Ovary (tissue), 9 donors: ENCODE measurements around the gene FRMD3. TPM values are rescaled to one million over a fixed set of nuclear protein-coding genes. Genes with fewer than 3 reads are reported as not detected.

Experiments
- DNase-seq, 5 donors: peaks; one replicate each; pipeline ENCODE4 v3.0.0-alpha.2; 2019 to 2020
- H3K27ac ChIP-seq, 2 donors: fragments of 200-600 bp; one replicate each; pipeline versions ENCODE4 v1.5.1 to v1.8.0; 2019 to 2022
- H3K27me3 ChIP-seq: fragments of 200-600 bp; one replicate; pipeline ENCODE4 v1.8.0; 2022
- H3K36me3 ChIP-seq: fragments of 200-600 bp; sonication (generic); one replicate; pipeline ENCODE4 v1.5.1; 2019
- H3K4me1 ChIP-seq: one replicate; pipeline ENCODE4 v1.8.1; 2013; ENCODE audit warnings: mild to moderate bottlenecking, moderate library complexity; ENCODE audit not compliant: insufficient read depth
- H3K4me3 ChIP-seq: fragments of 200-600 bp; sonication (generic); one replicate; pipeline ENCODE4 v1.5.1; 2017
- H3K9me3 ChIP-seq, 2 donors: fragments of 200-600 bp in 1 of 2; sonication (generic) in 1 of 2; one replicate each; pipeline versions ENCODE4 v1.5.1 to v1.8.1; 2013 to 2019; ENCODE audit warnings: mild to moderate bottlenecking in 1 of 2, moderate library complexity in 1 of 2
- CTCF ChIP-seq, 3 donors: fragments of 450-650 bp in 2 of 3; fragments of 200-600 bp in 1 of 3; IDR thresholded peaks; one replicate each; pipeline versions ENCODE4 v1.5.1 to v1.8.0; 2016 to 2022; ENCODE audit warnings: antibody characterized with exemption in 3 of 3, mild to moderate bottlenecking in 1 of 3
- EP300 ChIP-seq: sonication (generic); formaldehyde crosslinking; IDR thresholded peaks from one replicate; pipeline ENCODE4 v1.6.1; 2017; ENCODE audit warnings: antibody characterized with exemption
- POLR2A ChIP-seq: fragments of 450-650 bp; IDR thresholded peaks from one replicate; pipeline ENCODE4 v1.6.1; 2017; ENCODE audit warnings: antibody characterized with exemption, mild to moderate bottlenecking, moderate library complexity
- WGBS, 3 donors: extraction: QIAGEN DNeasy Blood & Tissue Kit in 1 of 3; methylation state at CpG; one replicate each; pipeline versions ENCODE4 v1.1.5 to v1.1.7; 2013 to 2017; 5-methylcytosine and 5-hydroxymethylcytosine counted together
- intact Hi-C, 4 donors: fragments of 100-400 bp; cut with DNase I; formaldehyde crosslinking; loops; one replicate each; pipeline versions ENCODE4 v1.11.0 to v1.15.1; 2022 to 2023
- polyA plus RNA-seq, 2 donors: library from polyadenylated mRNA; stranded (reverse); fragments of 200-250 nt in 1 of 2; fragments of 350-450 nt in 1 of 2; fragmentation: Illumina TruSeq in 1 of 2; extraction: RNeasy Lipid Tissue Mini Kit (QIAGEN cat#74804) in 1 of 2; gene quantifications; one replicate each; pipeline ENCODE4 v1.2.3, GENCODE V29; 2013 to 2014
- total RNA-seq, 7 donors: library from RNA; depleted of rRNA in 2 of 7; stranded (reverse); fragments of >200 nt in 2 of 7; fragmentation: NEBNext Ultra II Directional in 3 of 7; extraction: Animal tissue kit (Norgen Biotek cat#: 25700) in 3 of 7; gene quantifications; one replicate each; pipeline versions ENCODE4 v1.1.0 to v1.2.4, GENCODE V29; 2016 to 2023
- donor health status: DM: no; HTN: no; CAD: no; lungs with moderate emphysema.
- donor health status: DM: no; HTN: no; CAD: no.
- donor health status: Bipolar disorder and iron deficiency.
- donor health status: DM: yes; HTN: yes; CAD: no.
- donor health status: DM: no; HTN: no; CAD: no.
- donor health status: DM: yes; HTN: yes; CAD: no.

Gene FRMD3
- total and polyA plus RNA-seq, 9 donors = 0.83 to 9.1 (median 4.2) TPM

DNA sequence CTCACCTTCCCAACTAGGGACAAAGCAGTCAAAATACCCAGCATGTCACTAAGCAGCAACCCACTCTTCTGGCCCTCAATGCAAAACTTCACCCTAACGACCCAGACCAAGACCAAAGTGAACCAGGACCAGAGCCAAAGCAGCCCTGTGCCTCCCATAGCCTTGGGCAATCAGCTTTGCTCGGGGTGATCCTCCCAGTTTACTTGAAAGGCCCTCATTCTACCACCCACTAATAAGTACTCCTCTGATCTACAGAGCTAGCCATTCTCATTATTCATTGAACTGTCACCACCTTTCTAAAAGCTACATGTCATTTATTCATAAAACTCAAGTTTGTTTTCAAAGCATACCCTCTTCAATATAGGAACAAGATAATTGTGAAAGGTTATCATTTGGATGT is 221.0 kb downstream of the FRMD3 start:
- intact Hi-C loops = no loop called here
- DNase-seq = no peak
- Histone ChIP-seq H3K36me3 (no peaks in the 10 kb centered on the region), H3K27me3 (no peaks in the 10 kb centered on the region), H3K27ac (no peak overlapping the region), H3K9me3 (no peaks in the 10 kb centered on the region), H3K4me1 (no peaks in the 10 kb centered on the region), H3K4me3 (no peak overlapping the region)
- no peak for TF ChIP-seq POLR2A
- no peak for TF ChIP-seq CTCF (IDR thresholded peaks at IDR 0.05)
- TF ChIP-seq EP300 = no peak
- WGBS, 3 donors = 30 to 58% (median 48%) methylated on average over 2 of the region's 2 CpGs

- Histone ChIP-seq H3K27ac (no peak overlapping the region), H3K4me3 (no peak overlapping the region), H3K9me3 (no peaks in the 10 kb centered on the region), H3K36me3 (no peaks in the 10 kb centered on the region), H3K27me3 (no peaks in the 10 kb centered on the region), H3K4me1 (no peaks in the 10 kb centered on the region)
- no peak for DNase-seq
- WGBS, 3 donors = 98 to 99% (median 98%) methylated on average over 4 of the region's 4 CpGs
- TF ChIP-seq POLR2A = no peak
- TF ChIP-seq EP300 = no peak
- TF ChIP-seq CTCF (IDR thresholded peaks at IDR 0.05) = no peak
- intact Hi-C loops = no loop called here
These were observed 222.6 kb downstream of the FRMD3 start for GRCh38 chr9:83315649-83316048.

GRCh38 chr9:83313781-83314180 is 224.4 kb downstream of the FRMD3 start:
- TF ChIP-seq CTCF (IDR thresholded peaks at IDR 0.05) (no peak), POLR2A (no peak), EP300 (no peak)
- WGBS, 3 donors = 88 to 91% (median 91%) methylated on average over 6 of the region's 6 CpGs

GRCh38 chr9:83312537-83312936 is 225.7 kb downstream of the FRMD3 start:
- 81 to 89% (median 82%) methylated on average over 11 of the region's 11 CpGs for WGBS, 3 donors
- intact Hi-C loops = no loop called here
- Histone ChIP-seq H3K4me3 (no peak overlapping the region), H3K9me3 (no peaks in the 10 kb centered on the region), H3K36me3 (no peaks in the 10 kb centered on the region), H3K27ac (no peak overlapping the region), H3K27me3 (no peaks in the 10 kb centered on the region), H3K4me1 (peaks cover 2% of the 10 kb centered on the region)
- no peak for TF ChIP-seq CTCF (IDR thresholded peaks at IDR 0.05)
- TF ChIP-seq EP300 = no peak
- TF ChIP-seq POLR2A = no peak
- DNase-seq = no peak

More at GRCh38 chr9:83313781-83314180, 224.4 kb downstream of the FRMD3 start:
- Histone ChIP-seq H3K27me3 (no peaks in the 10 kb centered on the region), H3K36me3 (no peaks in the 10 kb centered on the region), H3K4me3 (no peak overlapping the region), H3K27ac (no peak overlapping the region), H3K9me3 (no peaks in the 10 kb centered on the region), H3K4me1 (no peaks in the 10 kb centered on the region)
- no peak for DNase-seq
- intact Hi-C loops = no loop called here
